ENCODE data around the gene B3GALT6.

B3GALT6 gene

GRCh38 chr1:1232796-1233566 is 944 bp downstream of the B3GALT6 start:
- no peak for DNase-seq

DNA sequence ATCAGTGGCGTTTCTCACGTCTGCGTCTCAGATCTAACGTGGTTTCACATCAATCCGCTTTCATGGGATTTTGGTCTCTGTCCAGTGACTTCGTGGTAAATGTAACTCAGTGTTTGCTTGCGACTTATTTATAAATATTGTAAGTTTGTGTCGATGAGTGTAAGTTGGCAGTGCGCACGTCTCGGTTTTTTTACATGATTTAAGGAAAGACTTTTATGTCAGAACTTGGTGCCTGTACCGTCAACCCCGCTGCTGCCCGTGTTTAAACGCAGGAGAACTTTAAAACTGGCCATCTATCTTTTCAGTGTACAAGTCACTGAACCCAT is 1.5 kb downstream of the B3GALT6 start:
- DNase-seq: no peak

DNA sequence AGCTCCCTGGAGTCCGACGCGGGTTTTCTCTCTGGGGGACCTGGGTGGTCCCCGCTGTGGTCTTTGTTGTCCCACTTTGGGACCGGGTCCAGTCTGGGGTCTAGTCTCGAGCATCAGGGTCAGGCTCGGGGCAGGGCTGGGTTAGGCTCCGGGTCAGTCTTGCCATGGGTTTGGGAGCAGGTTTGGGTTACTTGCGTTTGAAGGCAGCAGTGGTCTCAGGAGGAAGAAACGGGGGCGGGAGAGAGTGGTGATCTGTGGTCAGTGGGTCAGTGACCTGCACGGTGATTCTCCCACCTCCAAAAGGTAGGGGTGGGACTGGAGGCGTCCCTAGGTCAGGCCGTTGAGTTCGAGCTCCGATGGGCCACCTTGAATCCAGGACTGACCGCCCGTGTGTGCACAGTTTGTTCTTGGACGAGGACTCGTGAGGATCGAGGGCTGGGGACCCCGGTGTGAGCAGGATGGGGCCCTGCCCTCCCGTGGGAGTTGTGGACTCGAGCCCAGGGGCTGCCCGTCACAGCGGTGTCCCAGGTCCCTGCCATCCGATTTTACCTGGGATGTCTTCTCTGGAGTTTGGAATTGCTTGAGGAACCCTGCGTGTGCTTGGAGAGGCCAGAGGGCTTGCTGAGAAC is 2.3 kb downstream of the B3GALT6 start:
- no peak for DNase-seq

- no peak for DNase-seq
These were observed 3.1 kb downstream of the B3GALT6 start for GRCh38 chr1:1235016-1235744.

DNA sequence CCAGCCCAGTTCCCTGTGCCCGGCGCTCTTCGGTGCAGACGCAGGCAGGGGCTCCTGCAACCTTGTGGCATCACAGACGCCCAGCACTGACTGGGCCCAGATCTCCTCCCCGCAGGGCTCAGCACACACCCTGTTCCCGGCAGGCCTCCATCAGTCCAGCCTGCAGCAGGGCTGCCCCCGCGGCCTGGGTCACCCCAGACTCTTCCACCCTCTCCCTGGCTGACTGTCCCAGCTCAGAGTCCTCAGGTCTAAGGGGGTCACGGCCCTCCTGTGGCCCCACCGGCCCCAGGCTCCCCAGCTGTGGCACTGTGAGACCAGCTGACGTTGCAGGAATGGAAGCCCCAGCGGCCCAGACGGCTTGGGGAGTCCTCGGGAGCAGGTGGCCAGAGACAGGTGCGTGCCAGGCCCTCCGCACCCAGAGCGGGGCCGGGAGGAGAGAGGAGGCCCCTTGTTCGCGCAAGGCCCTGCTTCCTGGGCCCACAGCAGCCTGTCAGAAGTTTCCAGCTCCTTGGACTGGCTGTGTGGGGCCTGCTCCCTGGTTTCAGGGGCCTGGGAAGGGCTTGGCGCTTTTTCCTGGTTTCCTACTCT is 4.2 kb downstream of the B3GALT6 start:
- no peak for DNase-seq

- DNase-seq: no peak
These were observed 5.2 kb downstream of the B3GALT6 start for GRCh38 chr1:1236945-1237873.

DNA sequence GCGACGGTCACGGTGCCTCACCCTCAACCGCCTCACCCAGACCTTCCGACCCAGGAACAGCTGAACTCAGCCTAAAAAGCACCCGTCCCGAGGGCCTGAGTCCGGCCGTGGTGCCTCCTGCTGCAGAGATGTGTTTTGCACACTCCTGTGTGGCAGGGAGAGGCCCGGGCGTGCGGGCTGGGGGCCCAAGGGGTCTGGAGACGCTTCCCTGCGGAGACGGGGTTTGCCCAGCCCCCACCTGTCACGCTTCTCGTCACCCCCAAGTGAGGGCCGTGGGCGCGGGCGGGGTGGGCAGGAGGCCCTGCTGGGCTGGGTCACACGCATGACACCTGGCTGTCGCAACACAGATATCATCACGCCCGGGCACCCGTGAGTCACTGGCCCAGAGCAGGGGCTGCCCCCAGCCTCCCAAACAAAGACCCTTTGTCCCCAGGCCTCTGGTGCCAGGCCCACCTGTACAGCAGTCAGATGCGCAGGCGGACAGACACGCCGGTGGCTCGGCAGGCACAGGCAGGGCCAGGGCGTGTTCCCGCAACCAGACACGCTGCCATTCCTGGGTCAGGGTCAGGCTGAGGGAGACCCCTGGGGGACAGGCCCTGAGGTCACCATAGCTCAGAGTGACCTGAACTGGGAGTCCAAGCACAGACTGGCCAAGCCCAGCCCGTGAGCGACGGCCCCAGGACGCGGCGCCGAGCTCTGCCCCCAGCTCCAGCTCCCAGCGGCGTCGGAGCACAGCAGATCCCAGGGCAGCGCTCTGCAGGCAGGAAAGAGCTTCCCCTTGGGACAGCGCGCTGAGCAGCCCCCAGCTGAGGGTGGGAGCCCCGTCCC is 6.1 kb downstream of the B3GALT6 start:
- no peak for DNase-seq

- DNase-seq: no peak
These were observed 6.7 kb downstream of the B3GALT6 start for GRCh38 chr1:1238702-1239178.

DNA sequence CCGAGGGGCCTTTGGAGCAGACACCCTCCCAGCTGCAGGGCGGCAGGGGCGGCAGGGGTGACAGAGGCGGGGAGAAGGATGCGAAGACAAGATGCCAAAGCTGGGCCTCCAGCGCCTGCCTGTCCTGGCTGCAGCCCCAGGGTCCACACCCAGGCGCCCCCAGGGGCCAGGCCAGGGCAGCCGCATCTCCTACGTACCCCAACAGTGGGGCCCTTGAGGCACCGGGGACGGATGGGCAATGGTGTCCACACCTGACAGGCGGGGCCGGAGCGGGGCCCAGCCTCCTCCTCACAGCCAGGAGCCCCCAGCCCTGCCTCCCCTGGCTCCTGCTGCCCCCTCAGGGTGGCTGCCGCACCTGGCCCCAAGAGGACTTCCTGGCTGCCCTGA is 7.2 kb downstream of the B3GALT6 start:
- DNase-seq: no peak

- DNase-seq: no peak
These were observed 7.7 kb downstream of the B3GALT6 start for GRCh38 chr1:1239614-1240347.

DNA sequence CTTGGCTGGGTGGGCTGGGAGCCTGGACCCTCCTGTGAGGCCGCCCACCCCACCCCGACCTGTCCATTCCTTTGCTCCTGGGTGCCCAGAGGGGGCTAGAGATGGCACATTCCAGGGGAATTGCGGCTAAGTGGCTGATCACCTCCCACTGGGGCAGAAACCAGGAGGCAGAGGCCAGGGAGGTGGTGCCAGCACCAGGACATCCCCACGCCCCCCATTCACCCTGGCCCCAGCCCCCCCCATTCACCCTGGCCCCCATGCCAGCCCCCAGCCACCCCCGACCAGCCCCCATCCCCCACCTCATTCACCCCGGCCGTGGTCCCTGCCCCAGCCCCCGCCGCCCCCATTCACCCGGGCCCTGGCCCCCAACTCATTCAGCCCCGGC is 8.3 kb downstream of the B3GALT6 start:
- no peak for DNase-seq

- DNase-seq: no peak
These were observed 9.0 kb downstream of the B3GALT6 start for GRCh38 chr1:1240822-1241587.

- no peak for DNase-seq
These were observed 9.7 kb downstream of the B3GALT6 start for GRCh38 chr1:1241588-1242219.

- DNase-seq: no peak
These were observed 10.6 kb downstream of the B3GALT6 start for GRCh38 chr1:1242461-1243265.

DNA sequence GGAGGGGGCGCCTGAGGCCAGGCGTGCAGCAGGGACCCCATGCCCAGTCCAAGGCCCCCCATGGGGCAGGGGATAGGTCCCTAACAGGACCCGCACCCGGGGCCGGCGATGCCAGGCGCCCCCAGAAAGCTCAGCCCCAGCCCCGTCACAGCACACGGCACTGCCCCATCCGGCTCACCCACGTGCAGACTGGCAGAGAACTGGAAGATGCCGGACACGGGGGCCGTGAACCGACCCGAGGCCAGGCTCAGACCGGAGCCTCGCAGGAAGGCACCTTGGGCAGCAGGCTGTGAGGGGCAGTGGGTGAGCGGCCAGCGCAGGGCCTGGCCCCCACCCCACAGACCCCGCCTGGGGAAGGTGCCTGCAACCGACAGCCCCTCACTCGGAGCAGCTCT is 11.2 kb downstream of the B3GALT6 start:
- no peak for DNase-seq

- DNase-seq: no peak
These were observed 11.8 kb downstream of the B3GALT6 start for GRCh38 chr1:1243807-1244191.

GRCh38 chr1:1244192-1244811 is 12.3 kb downstream of the B3GALT6 start:
- DNase-seq: no peak

Measured in fibroblast of skin of scalp (primary cell).